ENCODE results near the gene ADAMTS5.

Gene ADAMTS5

GRCh38 chr21:26920055-26920454 is 46.8 kb downstream of the ADAMTS5 start:
- no peak for DNase-seq (ENCODE audit: low read depth)
- no peak overlapping the region for H3K4me3 ChIP-seq (replicated peaks; ENCODE audit: low read depth, low read length)
- no peak for TF ChIP-seq CTCF (IDR thresholded peaks at IDR 0.05; ENCODE audit: low read length, missing control alignments)

GRCh38 chr21:26918323-26919079 is 48.4 kb downstream of the ADAMTS5 start:
- H3K4me3 ChIP-seq (replicated peaks; ENCODE audit: low read depth, low read length) = no peak overlapping the region
- no peak for TF ChIP-seq CTCF (IDR thresholded peaks at IDR 0.05; ENCODE audit: low read length, missing control alignments)
- no peak for DNase-seq (ENCODE audit: low read depth)

GRCh38 chr21:26916799-26917198 is 50.1 kb downstream of the ADAMTS5 start:
- H3K4me3 ChIP-seq (replicated peaks; ENCODE audit: low read depth, low read length) = no peak overlapping the region
- TF ChIP-seq CTCF (IDR thresholded peaks at IDR 0.05; ENCODE audit: low read length, missing control alignments) = no peak
- no peak for DNase-seq (ENCODE audit: low read depth)

- TF ChIP-seq CTCF (IDR thresholded peaks at IDR 0.05; ENCODE audit: low read length, missing control alignments) = no peak
- DNase-seq (ENCODE audit: low read depth) = no peak
- no peak overlapping the region for H3K4me3 ChIP-seq (replicated peaks; ENCODE audit: low read depth, low read length)
Measured at GRCh38 chr21:26914557-26914956, 52.3 kb downstream of the ADAMTS5 start.

GRCh38 chr21:26912466-26912865 is 54.4 kb downstream of the ADAMTS5 start:
- TF ChIP-seq CTCF (IDR thresholded peaks at IDR 0.05; ENCODE audit: low read length, missing control alignments) = no peak
- DNase-seq (ENCODE audit: low read depth) = no peak
- H3K4me3 ChIP-seq (replicated peaks; ENCODE audit: low read depth, low read length) = no peak overlapping the region

- no peak for DNase-seq (ENCODE audit: low read depth)
- no peak for TF ChIP-seq CTCF (IDR thresholded peaks at IDR 0.05; ENCODE audit: low read length, missing control alignments)
- H3K4me3 ChIP-seq (replicated peaks; ENCODE audit: low read depth, low read length) = no peak overlapping the region
Measured at GRCh38 chr21:26909972-26910371, 56.9 kb downstream of the ADAMTS5 start.

GRCh38 chr21:26900980-26901379 is 65.9 kb downstream of the ADAMTS5 start:
- no peak for TF ChIP-seq CTCF (IDR thresholded peaks at IDR 0.05; ENCODE audit: low read length, missing control alignments)
- no peak overlapping the region for H3K4me3 ChIP-seq (replicated peaks; ENCODE audit: low read depth, low read length)
- no peak for DNase-seq (ENCODE audit: low read depth)

Data from fibroblast of pulmonary artery (primary cell).